Measurements from ENCODE around the gene LENG9. TPM values are rescaled to one million over a fixed set of nuclear protein-coding genes. Genes with fewer than 3 reads are reported as not detected.

The LENG9 gene
- total RNA-seq, 4 donors from 2014 or later: 5.4 to 9.3 (median 8.1) TPM

DNA sequence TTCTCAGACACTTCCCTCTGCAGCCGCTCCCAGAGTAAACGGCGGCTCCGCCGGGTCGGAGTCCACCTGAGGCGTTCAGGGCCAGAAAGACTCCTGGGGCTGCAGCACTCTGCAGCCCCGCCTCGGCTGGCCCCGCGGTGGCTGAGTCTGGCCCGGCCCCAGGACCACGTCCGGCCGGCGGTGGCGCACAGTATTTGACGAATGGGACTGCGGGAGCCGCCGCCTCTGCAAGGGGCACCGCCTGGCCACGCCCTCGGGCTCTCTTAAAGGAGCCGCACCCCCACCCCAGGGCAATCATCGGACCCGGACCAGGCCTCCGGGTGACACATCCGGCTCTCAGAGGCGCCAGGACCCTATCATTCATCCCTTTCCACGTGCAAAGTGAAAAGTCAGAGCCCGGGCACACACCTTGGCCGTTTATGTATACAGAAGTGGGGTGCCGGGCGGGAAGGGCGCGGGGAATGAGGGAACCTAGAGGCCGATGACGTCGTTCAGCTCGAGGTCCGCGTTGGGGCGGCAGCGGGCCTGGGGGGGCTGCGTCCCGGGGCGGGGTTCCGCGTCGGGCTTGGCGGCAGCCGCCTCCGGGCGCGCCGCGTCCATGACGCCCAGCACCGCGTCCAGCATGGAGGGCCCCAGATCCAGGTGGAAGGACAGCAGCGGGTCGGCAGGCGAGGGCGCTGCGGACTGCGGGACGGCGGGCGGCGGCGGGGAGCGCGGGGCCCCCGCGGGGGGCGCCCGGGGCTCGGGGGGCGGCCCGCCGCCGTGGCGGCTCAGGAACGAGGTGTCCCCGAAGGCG lies 1.2 kb upstream of the LENG9 start:
- H3K27me3 ChIP-seq: peaks cover 0 to 5% (median 0%) of the 10 kb centered on the region in 4 donors
- H3K36me3 ChIP-seq: peaks cover 15 to 26% (median 25%) of the 10 kb centered on the region in 4 donors
- intact Hi-C loops (cut with DNase I): no loop called here
- 6% methylated on average over 24 of the region's 87 CpGs for WGBS
- peak; percentile 97 for DNase-seq (ENCODE audit: extremely low spot score)
- no peaks in the 10 kb centered on the region for H3K9me3 ChIP-seq
- TF ChIP-seq EP300 (IDR thresholded peaks at IDR 0.05) (no peak), CTCF (IDR thresholded peaks at IDR 0.05) (peak in 1 of 3 experiments; percentile 22), POLR2AphosphoS5 (IDR thresholded peaks at IDR 0.05) (peak; percentile 68 to 85)
- peaks cover 24 to 62% (median 58%) of the 10 kb centered on the region in 4 donors for H3K4me1 ChIP-seq
- H3K27ac ChIP-seq (replicated peaks in 1 of 4): peak overlapping the region; percentile 90 to 98 (median 96)
- H3K4me3 ChIP-seq: peak overlapping the region; percentile 68 to 90 (median 70)

GRCh38 chr19:54464044-54464629 lies 559 bp upstream of the LENG9 start:
- peak overlapping the region; percentile 68 to 90 (median 70) for H3K4me3 ChIP-seq
- H3K27me3 ChIP-seq: no peaks in the 10 kb centered on the region
- no peaks in the 10 kb centered on the region for H3K9me3 ChIP-seq
- H3K4me1 ChIP-seq: peaks cover 29 to 62% (median 59%) of the 10 kb centered on the region in 4 donors
- intact Hi-C loops (cut with DNase I): no loop called here
- peak; percentile 96 for DNase-seq (ENCODE audit: extremely low spot score)
- peaks cover 21 to 33% (median 32%) of the 10 kb centered on the region in 4 donors for H3K36me3 ChIP-seq
- WGBS: under 1% methylated on average over 23 of the region's 26 CpGs
- TF ChIP-seq CTCF (IDR thresholded peaks at IDR 0.05) (no peak), EP300 (IDR thresholded peaks at IDR 0.05) (no peak), POLR2A (IDR thresholded peaks at IDR 0.05; ENCODE audit: low read depth) (no peak), POLR2AphosphoS5 (IDR thresholded peaks at IDR 0.05) (no peak)
- peak overlapping the region; percentile 90 to 98 (median 96) for H3K27ac ChIP-seq (replicated peaks in 1 of 4)

DNA sequence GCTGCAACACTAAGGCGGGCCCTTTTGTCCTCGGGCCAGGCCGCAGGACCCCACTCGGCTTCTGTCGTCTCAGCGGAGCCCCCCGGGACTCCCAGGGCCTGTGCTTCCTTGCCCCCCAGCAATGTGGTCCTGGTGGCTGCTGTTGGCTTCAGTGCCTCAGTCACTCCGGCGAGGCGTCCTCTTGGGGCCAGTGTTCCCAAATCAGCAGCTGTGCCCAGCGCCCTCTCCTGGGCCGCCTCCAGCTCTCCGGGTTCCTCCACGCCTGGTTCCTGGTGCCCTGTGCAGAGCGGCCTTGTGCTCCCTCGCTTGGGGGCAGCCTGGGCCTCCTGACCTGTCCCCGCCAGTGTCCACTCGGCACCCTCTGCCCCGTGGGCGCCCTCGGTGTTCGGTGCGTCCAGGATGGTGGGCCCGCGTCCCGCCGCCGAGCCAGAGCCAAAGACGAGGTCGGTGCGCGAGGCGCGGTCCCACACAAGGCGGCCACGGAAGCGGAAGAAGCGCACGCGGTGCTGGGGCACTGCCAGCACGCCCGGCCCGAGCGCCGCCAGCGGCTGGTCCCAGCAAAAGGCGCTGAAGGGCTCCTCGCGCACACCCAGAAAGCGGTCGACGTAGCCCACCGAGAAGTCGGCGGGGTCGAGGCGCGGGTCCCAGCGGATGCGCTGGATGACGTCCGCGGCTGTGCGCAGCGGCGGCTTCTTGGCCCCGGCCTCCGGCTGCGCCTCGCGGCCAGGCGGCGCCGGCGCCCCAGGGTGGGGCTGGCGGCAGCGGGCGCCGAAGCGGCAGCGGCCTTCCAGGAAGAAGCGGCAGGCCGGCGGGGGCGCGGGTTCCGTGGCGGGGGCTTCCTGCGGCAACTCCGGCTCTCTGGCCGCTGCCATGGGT lies 685 bp downstream of the LENG9 start:
- 14% methylated on average over 18 of the region's 91 CpGs for WGBS
- intact Hi-C loops (cut with DNase I): no loop called here
- Histone ChIP-seq H3K36me3 (peaks cover 33 to 45% (median 45%) of the 10 kb centered on the region in 4 donors), H3K4me1 (peaks cover 29 to 65% (median 62%) of the 10 kb centered on the region in 4 donors), H3K9me3 (no peaks in the 10 kb centered on the region), H3K27me3 (no peaks in the 10 kb centered on the region), H3K4me3 (peak overlapping the region; percentile 68 to 90 (median 70)), H3K27ac (replicated peaks in 1 of 4) (peak overlapping the region; percentile 90 to 98 (median 96))
- no peak for TF ChIP-seq EP300 (IDR thresholded peaks at IDR 0.05)
- TF ChIP-seq CTCF (IDR thresholded peaks at IDR 0.05): peak in 2 of 3 experiments; percentile 6 to 7
- TF ChIP-seq POLR2A (IDR thresholded peaks at IDR 0.05; ENCODE audit: low read depth): peak; percentile 3
- TF ChIP-seq POLR2AphosphoS5 (IDR thresholded peaks at IDR 0.05): peak; percentile 65 to 82
- DNase-seq (ENCODE audit: extremely low spot score): no peak

GRCh38 chr19:54462047-54462654 lies 1.4 kb downstream of the LENG9 start:
- intact Hi-C loops (cut with DNase I): no loop called here
- Histone ChIP-seq H3K27ac (replicated peaks in 1 of 4) (peak overlapping the region; percentile 90 to 98 (median 96)), H3K36me3 (peaks cover 41 to 52% (median 52%) of the 10 kb centered on the region in 4 donors), H3K4me3 (peak overlapping the region; percentile 68 to 90 (median 70)), H3K9me3 (no peaks in the 10 kb centered on the region), H3K4me1 (peaks cover 29 to 65% (median 62%) of the 10 kb centered on the region in 4 donors), H3K27me3 (no peaks in the 10 kb centered on the region)
- WGBS: 64% methylated on average over 12 of the region's 15 CpGs
- no peak for DNase-seq (ENCODE audit: extremely low spot score)
- TF ChIP-seq POLR2AphosphoS5 (IDR thresholded peaks at IDR 0.05): no peak
- no peak for TF ChIP-seq CTCF (IDR thresholded peaks at IDR 0.05)
- no peak for TF ChIP-seq EP300 (IDR thresholded peaks at IDR 0.05)
- no peak for TF ChIP-seq POLR2A (IDR thresholded peaks at IDR 0.05; ENCODE audit: low read depth)

All from esophagus muscularis mucosa (tissue), 4 donors.